Sigmoid colon (tissue), 4 donors: ENCODE results near the gene FOXN3.

Experiments
- EP300 ChIP-seq, 4 donors: sonication (generic); formaldehyde crosslinking; IDR thresholded peaks; one replicate each; pipeline ENCODE4 v1.6.1; 2017; ENCODE audit warnings: antibody characterized with exemption in 4 of 4
- POLR2A ChIP-seq, 2 donors: fragments of 450-650 bp; IDR thresholded peaks; one replicate each; pipeline ENCODE4 v1.6.1; 2016; ENCODE audit warnings: antibody characterized with exemption in 2 of 2, mild to moderate bottlenecking in 2 of 2, moderate library complexity in 2 of 2
- TF ChIP-seq, protein P1 (sequence below), 4 experiments: fragments of 450-650 bp in 3 of 4; fragments of 200-600 bp in 1 of 4; IDR thresholded peaks; one replicate each; pipeline ENCODE4 v1.5.1; 2016 to 2019; ENCODE audit warnings: antibody characterized with exemption in 4 of 4, mild to moderate bottlenecking in 3 of 4, moderate library complexity in 2 of 4

DNA sequence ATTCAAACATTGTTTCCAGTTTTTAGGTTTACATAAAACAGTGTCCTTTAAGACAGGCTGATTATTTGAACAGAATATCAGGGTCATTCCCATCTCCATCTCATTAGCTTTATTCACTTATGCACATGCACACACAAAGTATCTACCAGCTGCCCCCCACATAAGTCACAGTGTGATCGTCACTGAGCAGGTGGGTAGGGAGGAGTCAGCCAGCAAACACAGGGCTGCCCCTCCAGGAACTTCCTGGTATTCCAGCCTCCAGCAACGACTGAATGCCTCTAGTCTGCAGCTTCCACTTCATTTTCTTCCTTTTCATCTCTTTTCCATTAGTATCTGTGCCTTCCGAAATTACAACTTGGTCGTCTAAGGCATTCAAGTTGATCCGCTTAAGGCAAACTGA is 48.8 kb upstream of the FOXN3 start:
- TF ChIP-seq, protein P1, sequence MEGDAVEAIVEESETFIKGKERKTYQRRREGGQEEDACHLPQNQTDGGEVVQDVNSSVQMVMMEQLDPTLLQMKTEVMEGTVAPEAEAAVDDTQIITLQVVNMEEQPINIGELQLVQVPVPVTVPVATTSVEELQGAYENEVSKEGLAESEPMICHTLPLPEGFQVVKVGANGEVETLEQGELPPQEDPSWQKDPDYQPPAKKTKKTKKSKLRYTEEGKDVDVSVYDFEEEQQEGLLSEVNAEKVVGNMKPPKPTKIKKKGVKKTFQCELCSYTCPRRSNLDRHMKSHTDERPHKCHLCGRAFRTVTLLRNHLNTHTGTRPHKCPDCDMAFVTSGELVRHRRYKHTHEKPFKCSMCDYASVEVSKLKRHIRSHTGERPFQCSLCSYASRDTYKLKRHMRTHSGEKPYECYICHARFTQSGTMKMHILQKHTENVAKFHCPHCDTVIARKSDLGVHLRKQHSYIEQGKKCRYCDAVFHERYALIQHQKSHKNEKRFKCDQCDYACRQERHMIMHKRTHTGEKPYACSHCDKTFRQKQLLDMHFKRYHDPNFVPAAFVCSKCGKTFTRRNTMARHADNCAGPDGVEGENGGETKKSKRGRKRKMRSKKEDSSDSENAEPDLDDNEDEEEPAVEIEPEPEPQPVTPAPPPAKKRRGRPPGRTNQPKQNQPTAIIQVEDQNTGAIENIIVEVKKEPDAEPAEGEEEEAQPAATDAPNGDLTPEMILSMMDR (IDR thresholded peaks at IDR 0.05), result no peak
- TF ChIP-seq EP300 (IDR thresholded peaks at IDR 0.05) (no peak), POLR2A (IDR thresholded peaks at IDR 0.05) (no peak)
